Measurements from ENCODE around the gene MAP2K6.

MAP2K6 gene

GRCh38 chr17:69539781-69540319 lies 125.4 kb downstream of the MAP2K6 start:
- no peak for DNase-seq

- no peak for DNase-seq
Measured at GRCh38 chr17:69540356-69540755, 125.9 kb downstream of the MAP2K6 start.

GRCh38 chr17:69547230-69547629 lies 132.7 kb downstream of the MAP2K6 start:
- no peak for DNase-seq

GRCh38 chr17:69547947-69548346 lies 133.4 kb downstream of the MAP2K6 start:
- no peak for DNase-seq

- DNase-seq = no peak
Measured at GRCh38 chr17:69551212-69552010, 136.9 kb downstream of the MAP2K6 start.

- DNase-seq = no peak
Measured at GRCh38 chr17:69552986-69553667, 138.6 kb downstream of the MAP2K6 start.

- no peak for DNase-seq
Measured at GRCh38 chr17:69555056-69555455, 140.6 kb downstream of the MAP2K6 start.

GRCh38 chr17:69557339-69557738 lies 142.8 kb downstream of the MAP2K6 start:
- DNase-seq = no peak

- no peak for DNase-seq
Measured at GRCh38 chr17:69558796-69559195, 144.3 kb downstream of the MAP2K6 start.

GRCh38 chr17:69560987-69561441 lies 146.5 kb downstream of the MAP2K6 start:
- DNase-seq = no peak

GRCh38 chr17:69561462-69561861 lies 147.0 kb downstream of the MAP2K6 start:
- DNase-seq = no peak

- DNase-seq = no peak
Measured at GRCh38 chr17:69565447-69565846, 150.9 kb downstream of the MAP2K6 start.

GRCh38 chr17:69567130-69567529 lies 152.6 kb downstream of the MAP2K6 start:
- no peak for DNase-seq

GRCh38 chr17:69572747-69573146 lies 158.2 kb downstream of the MAP2K6 start:
- no peak for DNase-seq

GRCh38 chr17:69573396-69573795 lies 158.9 kb downstream of the MAP2K6 start:
- no peak for DNase-seq

GRCh38 chr17:69574257-69575197 lies 160.0 kb downstream of the MAP2K6 start:
- DNase-seq = no peak

- no peak for DNase-seq
Measured at GRCh38 chr17:69575346-69575761, 160.9 kb downstream of the MAP2K6 start.

- no peak for DNase-seq
Measured at GRCh38 chr17:69577098-69577497, 162.6 kb downstream of the MAP2K6 start.

GRCh38 chr17:69578385-69578936 lies 164.0 kb downstream of the MAP2K6 start:
- no peak for DNase-seq

- DNase-seq = no peak
Measured at GRCh38 chr17:69579961-69580677, 165.6 kb downstream of the MAP2K6 start.

GRCh38 chr17:69581061-69581961 lies 166.8 kb downstream of the MAP2K6 start:
- no peak for DNase-seq

Data from right forelimb (tissue), 1 donor.